WTC11 (cell line): Measurements from ENCODE around the gene NCKAP5.

ENCODE experiments used
- ATF6 ChIP-seq: sonication (generic); formaldehyde crosslinking; IDR thresholded peaks from 2 replicates; pipeline ENCODE4 v1.8.1; 2023; ENCODE audit warnings: mild to moderate bottlenecking, missing genetic modification reagents
- E2F5 ChIP-seq: sonication (generic); formaldehyde crosslinking; IDR thresholded peaks from 2 replicates; pipeline ENCODE4 v1.8.1; 2022; ENCODE audit warnings: mild to moderate bottlenecking, moderate library complexity, missing genetic modification reagents
- ESRRA ChIP-seq: sonication (generic); formaldehyde crosslinking; IDR thresholded peaks from 2 replicates; pipeline ENCODE4 v1.8.1; 2022; ENCODE audit warnings: mild to moderate bottlenecking, missing genetic modification reagents, borderline replicate concordance
- ETV6 ChIP-seq: sonication (generic); formaldehyde crosslinking; IDR thresholded peaks from 2 replicates; pipeline ENCODE4 v1.8.1; 2022; ENCODE audit warnings: mild to moderate bottlenecking, missing genetic modification reagents
- JUN ChIP-seq: sonication (generic); formaldehyde crosslinking; IDR thresholded peaks from 2 replicates; pipeline ENCODE4 v1.8.0; 2023; ENCODE audit warnings: mild to moderate bottlenecking, missing genetic modification reagents
- MXD4 ChIP-seq: fragments of 250-450 bp; sonication (Bioruptor Pico); IDR thresholded peaks from 2 replicates; pipeline ENCODE4 v1.8.0; 2021; ENCODE audit warnings: mild to moderate bottlenecking, moderate library complexity, borderline replicate concordance
- ZNF416 ChIP-seq: fragments of 250-450 bp; sonication (Bioruptor Pico); IDR thresholded peaks from 2 replicates; pipeline ENCODE4 v1.9.0; 2021; ENCODE audit warnings: mild to moderate bottlenecking, inconsistent platforms
- ZNF512 ChIP-seq: sonication (generic); formaldehyde crosslinking; IDR thresholded peaks from 2 replicates; pipeline ENCODE4 v1.8.1; 2022; ENCODE audit warnings: missing genetic modification reagents, borderline replicate concordance
- TF ChIP-seq, protein P1 (sequence below): fragments of 200-600 bp; IDR thresholded peaks from 2 replicates; pipeline ENCODE4 v1.8.0; 2022; ENCODE audit warnings: antibody characterized with exemption
- TF ChIP-seq, protein P2 (sequence below): sonication (generic); formaldehyde crosslinking; IDR thresholded peaks from 2 replicates; pipeline ENCODE4 v1.8.1; 2023; ENCODE audit warnings: mild to moderate bottlenecking, missing genetic modification reagents, moderate library complexity
- TF ChIP-seq, protein P3 (sequence below): sonication (generic); formaldehyde crosslinking; IDR thresholded peaks from 2 replicates; pipeline ENCODE4 v1.8.1; 2022; ENCODE audit warnings: low read depth, mild to moderate bottlenecking, moderate library complexity, missing genetic modification reagents, borderline replicate concordance

- TF ChIP-seq, protein P1, sequence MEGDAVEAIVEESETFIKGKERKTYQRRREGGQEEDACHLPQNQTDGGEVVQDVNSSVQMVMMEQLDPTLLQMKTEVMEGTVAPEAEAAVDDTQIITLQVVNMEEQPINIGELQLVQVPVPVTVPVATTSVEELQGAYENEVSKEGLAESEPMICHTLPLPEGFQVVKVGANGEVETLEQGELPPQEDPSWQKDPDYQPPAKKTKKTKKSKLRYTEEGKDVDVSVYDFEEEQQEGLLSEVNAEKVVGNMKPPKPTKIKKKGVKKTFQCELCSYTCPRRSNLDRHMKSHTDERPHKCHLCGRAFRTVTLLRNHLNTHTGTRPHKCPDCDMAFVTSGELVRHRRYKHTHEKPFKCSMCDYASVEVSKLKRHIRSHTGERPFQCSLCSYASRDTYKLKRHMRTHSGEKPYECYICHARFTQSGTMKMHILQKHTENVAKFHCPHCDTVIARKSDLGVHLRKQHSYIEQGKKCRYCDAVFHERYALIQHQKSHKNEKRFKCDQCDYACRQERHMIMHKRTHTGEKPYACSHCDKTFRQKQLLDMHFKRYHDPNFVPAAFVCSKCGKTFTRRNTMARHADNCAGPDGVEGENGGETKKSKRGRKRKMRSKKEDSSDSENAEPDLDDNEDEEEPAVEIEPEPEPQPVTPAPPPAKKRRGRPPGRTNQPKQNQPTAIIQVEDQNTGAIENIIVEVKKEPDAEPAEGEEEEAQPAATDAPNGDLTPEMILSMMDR: no peak
- TF ChIP-seq MXD4 (no peak), ATF6 (CRISPR knock-in tag) (no peak), ETV6 (no peak), ZNF512 (CRISPR knock-in tag) (no peak), E2F5 (no peak), ZNF416 (CRISPR knock-in tag) (no peak), JUN (no peak), ESRRA (CRISPR knock-in tag) (no peak)
- TF ChIP-seq, protein P2, sequence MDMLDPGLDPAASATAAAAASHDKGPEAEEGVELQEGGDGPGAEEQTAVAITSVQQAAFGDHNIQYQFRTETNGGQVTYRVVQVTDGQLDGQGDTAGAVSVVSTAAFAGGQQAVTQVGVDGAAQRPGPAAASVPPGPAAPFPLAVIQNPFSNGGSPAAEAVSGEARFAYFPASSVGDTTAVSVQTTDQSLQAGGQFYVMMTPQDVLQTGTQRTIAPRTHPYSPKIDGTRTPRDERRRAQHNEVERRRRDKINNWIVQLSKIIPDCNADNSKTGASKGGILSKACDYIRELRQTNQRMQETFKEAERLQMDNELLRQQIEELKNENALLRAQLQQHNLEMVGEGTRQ (CRISPR knock-in tag): no peak
- TF ChIP-seq, protein P3, sequence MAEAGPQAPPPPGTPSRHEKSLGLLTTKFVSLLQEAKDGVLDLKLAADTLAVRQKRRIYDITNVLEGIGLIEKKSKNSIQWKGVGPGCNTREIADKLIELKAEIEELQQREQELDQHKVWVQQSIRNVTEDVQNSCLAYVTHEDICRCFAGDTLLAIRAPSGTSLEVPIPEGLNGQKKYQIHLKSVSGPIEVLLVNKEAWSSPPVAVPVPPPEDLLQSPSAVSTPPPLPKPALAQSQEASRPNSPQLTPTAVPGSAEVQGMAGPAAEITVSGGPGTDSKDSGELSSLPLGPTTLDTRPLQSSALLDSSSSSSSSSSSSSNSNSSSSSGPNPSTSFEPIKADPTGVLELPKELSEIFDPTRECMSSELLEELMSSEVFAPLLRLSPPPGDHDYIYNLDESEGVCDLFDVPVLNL: no peak
Observed at GRCh38 chr2:133599811-133600210, 31.5 kb upstream of the NCKAP5 start.
